Endothelial cell of umbilical vein (primary cell): ENCODE data around the gene UNC5CL. TPM values are rescaled to one million over a fixed set of nuclear protein-coding genes. Genes with fewer than 3 reads are reported as not detected.

Experiments
- BruUV-seq: library from RNA; stranded (reverse); fragments of 400-500 nt; replicated peaks from 2 replicates; lab custom pipeline; 2021; lab: Mats Ljungman, UMichigan
- CTCF ChIA-PET: fragments of 300-600, 350-600 bp; sonication (Branson Sonifier 250); formaldehyde crosslinking; loops from one replicate; lab custom pipeline; 2021; ENCODE audit warnings: antibody characterized with exemption, inconsistent platforms; lab: Charles Lee
- POLR2A ChIA-PET: fragments of 300-600, 350-600 bp; sonication (Branson Sonifier 250); formaldehyde crosslinking; loops from one replicate; lab custom pipeline; 2021; ENCODE audit warnings: antibody characterized with exemption, inconsistent platforms; lab: Charles Lee
- DNase-seq: peaks from one replicate; pipeline ENCODE4 v3.0.0-alpha.2; 2011; ENCODE audit warnings: low read depth, low spot score
- FAIRE-seq: peaks from 2 replicates; lab custom pipeline; 2011; peaks lifted over from hg19 to GRCh38; lab: Jason Lieb, UNC
- H2AFZ ChIP-seq: 2 replicates; pipeline ENCODE4 v1.6.0; 2012; ENCODE audit warnings: low read depth, low read length, control low read depth, inconsistent platforms
- H3K27ac ChIP-seq: 2 replicates; pipeline ENCODE4 v1.5.1; 2011; ENCODE audit warnings: low read depth, mild to moderate bottlenecking, control low read depth, low read length, moderate library complexity; ENCODE audit not compliant: insufficient read depth
- H3K27me3 ChIP-seq, 2 experiments: 2 replicates each; pipeline versions ENCODE4 v1.6.0 to v1.6.1; 2011; ENCODE audit warnings: low read length in 2 of 2, mixed read lengths in 1 of 2; ENCODE audit not compliant: control insufficient read depth in 2 of 2, insufficient read depth in 2 of 2
- H3K36me3 ChIP-seq, 2 experiments: 2 replicates in 1 of 2; 3 replicates in 1 of 2; pipeline ENCODE4 v1.5.1; 2011; ENCODE audit warnings: low read length in 2 of 2, mild to moderate bottlenecking in 1 of 2, moderate library complexity in 1 of 2; ENCODE audit not compliant: control insufficient read depth in 2 of 2, insufficient read depth in 2 of 2; ENCODE audit errors: extremely low read depth in 1 of 2
- H3K4me1 ChIP-seq: 3 replicates; pipeline ENCODE4 v1.5.1; 2011; ENCODE audit warnings: mild to moderate bottlenecking, low read length; ENCODE audit not compliant: control insufficient read depth, insufficient read depth; ENCODE audit errors: extremely low read depth
- H3K4me2 ChIP-seq: 2 replicates; pipeline ENCODE4 v1.6.1; 2011; ENCODE audit warnings: low read length, control low read depth, mixed read lengths; ENCODE audit not compliant: insufficient read depth
- H3K4me3 ChIP-seq, 3 experiments: fragments of 200-600 bp in 1 of 3; sonication (generic), shearing (Covaris generic) in 1 of 3; replicated peaks in 1 of 3; 2 replicates each; pipeline ENCODE4 v1.5.1; 2011 to 2016; ENCODE audit warnings: control low read depth in 3 of 3, low read length in 3 of 3, mild to moderate bottlenecking in 2 of 3, inconsistent platforms in 1 of 3, low read depth in 1 of 3, moderate library complexity in 1 of 3; ENCODE audit not compliant: insufficient read depth in 1 of 3
- H3K79me2 ChIP-seq: 2 replicates; pipeline ENCODE4 v1.6.0; 2012; ENCODE audit warnings: low read length, inconsistent platforms; ENCODE audit not compliant: control insufficient read depth, insufficient read depth
- H3K9ac ChIP-seq: replicated peaks from 2 replicates; pipeline ENCODE3; 2011; ENCODE audit warnings: low read length, control low read depth; ENCODE audit not compliant: insufficient read depth; ENCODE audit errors: extremely low read depth
- H3K9me1 ChIP-seq: replicated peaks from 3 replicates; pipeline ENCODE4 v1.6.0; 2011; ENCODE audit warnings: mild to moderate bottlenecking, low read length; ENCODE audit not compliant: control insufficient read depth, insufficient read depth; ENCODE audit errors: extremely low read depth
- H3K9me3 ChIP-seq: replicated peaks from 2 replicates; pipeline ENCODE4 v1.5.1; 2012; ENCODE audit warnings: low read length, inconsistent platforms; ENCODE audit not compliant: control insufficient read depth, insufficient read depth
- H4K20me1 ChIP-seq: replicated peaks from 2 replicates; pipeline ENCODE3; 2011; ENCODE audit warnings: mild to moderate bottlenecking, low read length; ENCODE audit not compliant: control insufficient read depth, insufficient read depth; ENCODE audit errors: extremely low read depth
- GATA2 ChIP-seq: IDR thresholded peaks from 2 replicates; pipeline ENCODE4 v1.7.0; 2011; ENCODE audit warnings: low read depth, mild to moderate bottlenecking, moderate library complexity, mixed read lengths, low read length; ENCODE audit not compliant: insufficient read length, insufficient read depth
- POLR2A ChIP-seq: IDR thresholded peaks from 2 replicates; pipeline ENCODE4 v1.6.1; 2012; ENCODE audit warnings: low read depth, mild to moderate bottlenecking, control low read depth, low read length
- POLR2AphosphoS5 ChIP-seq: IDR thresholded peaks from 2 replicates; pipeline ENCODE4 v1.6.1; 2012; ENCODE audit warnings: low read depth, mild to moderate bottlenecking, control low read depth, low read length, moderate library complexity; ENCODE audit not compliant: insufficient read depth
- dilution Hi-C: fragments of 300-500 bp; cut with MboI; formaldehyde crosslinking; loops from one replicate; pipeline ENCODE4 v1.15.0; 2019; ENCODE audit warnings: low sequenced_read_pairs; ENCODE audit not compliant: extremely low pct_ligation_motif_present
- intact Hi-C: fragments of 100-400 bp; cut with micrococcal nuclease; formaldehyde crosslinking; loops from one replicate; pipeline ENCODE4 v1.10.0; 2022
- polyA plus RNA-seq, 4 experiments: library from polyadenylated mRNA; depleted of rRNA in 3 of 4; stranded (reverse) in 3 of 4; unstranded in 1 of 4; fragments of >200 nt; gene quantifications; 2 replicates each; pipeline versions ENCODE4 v1.2.1 to v1.2.3, GENCODE V29; 2011 to 2012; ENCODE audit warnings: missing spikeins in 1 of 4
- total RNA-seq: library from RNA; stranded (reverse); gene quantifications from 2 replicates; pipeline ENCODE4 v1.2.3, GENCODE V29; 2021
- TF ChIP-seq, protein P1 (sequence below), 2 donors: IDR thresholded peaks; 1 replicate in 1 of 2; 2 replicates in 1 of 2; pipeline ENCODE4 v1.5.1; 2011; ENCODE audit warnings: low read length in 2 of 2, mild to moderate bottlenecking in 2 of 2, moderate library complexity in 2 of 2, control low read depth in 1 of 2, inconsistent platforms in 1 of 2, low read depth in 1 of 2; ENCODE audit not compliant: insufficient read depth in 1 of 2; ENCODE audit errors: extremely low read depth in 1 of 2

Gene UNC5CL
- total and polyA plus RNA-seq, 2 donors (not counting 3 experiments of a cell fraction or from before 2014, with no cell fraction given): 0.14 to 0.20 TPM

DNA sequence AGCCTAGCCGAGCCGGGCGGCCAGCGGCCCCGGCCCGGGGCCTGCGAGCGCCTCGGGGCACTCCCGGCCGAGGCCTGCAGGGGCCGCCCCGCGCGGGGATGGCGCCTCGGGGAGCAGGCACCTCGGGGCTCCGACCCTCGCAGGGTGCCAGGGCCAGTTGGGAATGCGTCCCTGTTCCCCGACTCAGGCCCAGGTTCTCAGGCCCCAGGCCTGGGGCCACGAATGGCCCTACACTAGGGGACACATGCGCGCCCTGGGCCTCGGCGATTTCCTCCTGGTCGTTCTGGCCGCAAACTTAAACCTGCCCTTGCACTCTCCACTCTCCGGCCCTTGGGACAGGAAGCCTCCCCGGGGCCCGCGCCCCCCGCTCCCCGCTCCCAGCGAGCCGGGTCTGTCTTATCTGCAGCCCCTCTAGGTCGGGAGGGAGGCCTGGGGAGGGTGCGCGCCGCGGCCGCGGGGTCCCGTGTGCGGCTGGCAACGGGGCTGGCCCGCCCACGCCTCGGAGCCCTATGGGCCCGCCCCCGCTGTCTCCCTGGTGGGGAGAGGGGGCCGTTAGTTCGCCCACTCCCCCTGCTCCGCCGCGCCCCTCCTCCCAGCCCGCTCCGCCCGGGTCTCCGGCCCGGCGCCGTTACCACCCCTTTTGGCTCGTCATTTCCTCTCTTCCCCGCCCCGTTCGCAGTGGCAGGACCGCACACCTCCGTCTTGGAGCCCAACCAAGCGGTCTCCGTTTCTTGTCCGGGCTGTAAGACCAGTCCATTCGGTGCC, 34.4 kb upstream of the UNC5CL start:
- intact Hi-C loops (loop anchor here (1.0 to 5.0 kb wide), 3 partner anchors 24 to 244 kb away; no protein-coding TSS in a partner anchor), dilution Hi-C loops (no loop called here)
- Histone ChIP-seq H3K36me3 (no peaks in the 10 kb centered on the region), H3K4me2 (peak overlapping the region; percentile 94), H4K20me1 (peaks cover 2% of the 10 kb centered on the region), H3K4me1 (peaks cover 21% of the 10 kb centered on the region), H3K79me2 (peaks cover 50% of the 10 kb centered on the region), H2AFZ (peak overlapping the region; percentile 33), H3K27ac (peak overlapping the region; percentile 96), H3K9ac (peak overlapping the region; percentile 96), H3K9me1 (no peaks in the 10 kb centered on the region), H3K4me3 (peak overlapping the region; percentile 73 to 88 (median 82)), H3K9me3 (no peaks in the 10 kb centered on the region), H3K27me3 (no peaks in the 10 kb centered on the region)
- TF ChIP-seq, protein P1, sequence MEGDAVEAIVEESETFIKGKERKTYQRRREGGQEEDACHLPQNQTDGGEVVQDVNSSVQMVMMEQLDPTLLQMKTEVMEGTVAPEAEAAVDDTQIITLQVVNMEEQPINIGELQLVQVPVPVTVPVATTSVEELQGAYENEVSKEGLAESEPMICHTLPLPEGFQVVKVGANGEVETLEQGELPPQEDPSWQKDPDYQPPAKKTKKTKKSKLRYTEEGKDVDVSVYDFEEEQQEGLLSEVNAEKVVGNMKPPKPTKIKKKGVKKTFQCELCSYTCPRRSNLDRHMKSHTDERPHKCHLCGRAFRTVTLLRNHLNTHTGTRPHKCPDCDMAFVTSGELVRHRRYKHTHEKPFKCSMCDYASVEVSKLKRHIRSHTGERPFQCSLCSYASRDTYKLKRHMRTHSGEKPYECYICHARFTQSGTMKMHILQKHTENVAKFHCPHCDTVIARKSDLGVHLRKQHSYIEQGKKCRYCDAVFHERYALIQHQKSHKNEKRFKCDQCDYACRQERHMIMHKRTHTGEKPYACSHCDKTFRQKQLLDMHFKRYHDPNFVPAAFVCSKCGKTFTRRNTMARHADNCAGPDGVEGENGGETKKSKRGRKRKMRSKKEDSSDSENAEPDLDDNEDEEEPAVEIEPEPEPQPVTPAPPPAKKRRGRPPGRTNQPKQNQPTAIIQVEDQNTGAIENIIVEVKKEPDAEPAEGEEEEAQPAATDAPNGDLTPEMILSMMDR (IDR thresholded peaks at IDR 0.05; ENCODE audit: extremely low read depth in 1 of 2, insufficient read depth in 1 of 2, low read depth in 1 of 2, low read length in 2 of 2): peak; percentile 11 to 29
- TF ChIP-seq GATA2 (no peak), POLR2AphosphoS5 (peak; percentile 85), POLR2A (peak; percentile 92)
- ChIA-PET CTCF (interaction anchor here (1.0 to 1.1 kb wide), 3 partner anchors 18 to 109 kb away, joined by 3 to 9 read pairs (median 5); no protein-coding TSS in a partner anchor), POLR2A (interaction anchor here (1.2 kb wide), 1 partner anchor 76 kb away, joined by 3 read pairs; no protein-coding TSS in a partner anchor)
- FAIRE-seq: peak; percentile 97
- peak; percentile 88 for DNase-seq
- no TSS peak for BruUV-seq
